HEK293 (cell line): ENCODE measurements around the gene D2HGDH.

ENCODE experiments used
- CTCF ChIA-PET: fragments of 350-600 bp; formaldehyde crosslinking; extraction: SDS; loops from one replicate; lab custom pipeline; 2021; ENCODE audit warnings: antibody characterized with exemption; lab: Yijun Ruan, JAX
- POLR2A ChIA-PET: fragments of 300-600 bp; formaldehyde crosslinking; extraction: SDS; loops from one replicate; lab custom pipeline; 2020; ENCODE audit warnings: antibody characterized with exemption, inconsistent platforms; lab: Yijun Ruan, JAX
- H3K27ac ChIP-seq: fragments of 200-500 bp; sonication (Bioruptor generic); 2 replicates; pipeline ENCODE4 v1.5.1; 2014; ENCODE audit warnings: low read depth, low read length, control low read depth, inconsistent platforms; ENCODE audit errors: extremely low read depth
- H3K36me3 ChIP-seq, 2 experiments: fragments of 200-500 bp in 1 of 2; sonication (Bioruptor generic) in 1 of 2; 1 replicate in 1 of 2; 2 replicates in 1 of 2; pipeline ENCODE4 v1.5.1; 2014 to 2017; ENCODE audit warnings: inconsistent platforms in 2 of 2, low read length in 2 of 2; ENCODE audit not compliant: control insufficient read depth in 2 of 2, insufficient read depth in 1 of 2
- H3K4me1 ChIP-seq: fragments of 200-500 bp; sonication (Bioruptor generic); 2 replicates; pipeline ENCODE4 v1.5.1; 2014; ENCODE audit warnings: mild to moderate bottlenecking, low read length, inconsistent platforms; ENCODE audit not compliant: control insufficient read depth, insufficient read depth
- H3K4me3 ChIP-seq: 2 replicates; pipeline ENCODE4 v1.5.1; 2011; ENCODE audit warnings: low read depth, mild to moderate bottlenecking, control low read depth, low read length, moderate library complexity
- H3K9me3 ChIP-seq: fragments of 200-500 bp; sonication (Bioruptor generic); 2 replicates; pipeline ENCODE4 v1.5.1; 2014; ENCODE audit warnings: low read depth, low read length, inconsistent platforms; ENCODE audit not compliant: control insufficient read depth, insufficient read depth
- FEZF1 ChIP-seq: fragments of 450-650 bp; formaldehyde crosslinking; IDR thresholded peaks from 2 replicates; pipeline ENCODE4 v1.5.1; 2016; ENCODE audit warnings: missing biosample characterization, missing genetic modification characterization
- HIC1 ChIP-seq: fragments of 450-650 bp; formaldehyde crosslinking; IDR thresholded peaks from 2 replicates; pipeline ENCODE4 v1.5.1; 2016; ENCODE audit warnings: missing biosample characterization, missing genetic modification characterization
- HOXA7 ChIP-seq: sonication (generic); formaldehyde crosslinking; IDR thresholded peaks from 2 replicates; pipeline ENCODE4 v1.8.1; 2022; ENCODE audit warnings: missing genetic modification reagents, borderline replicate concordance
- ZFHX2 ChIP-seq: fragments of 450-650 bp; formaldehyde crosslinking; conservative IDR thresholded peaks from 2 replicates; pipeline ENCODE4 v1.5.1; 2016; ENCODE audit warnings: missing biosample characterization, missing genetic modification characterization
- ZIC2 ChIP-seq: fragments of 450-650 bp; formaldehyde crosslinking; IDR thresholded peaks from 2 replicates; pipeline ENCODE4 v1.5.1; 2016; ENCODE audit warnings: missing biosample characterization, missing genetic modification characterization
- ZNF10 ChIP-seq: fragments of 450-650 bp; formaldehyde crosslinking; IDR thresholded peaks from 2 replicates; pipeline ENCODE4 v1.5.1; 2017; ENCODE audit warnings: missing biosample characterization, missing genetic modification characterization
- ZNF530 ChIP-seq: fragments of 450-650 bp; formaldehyde crosslinking; IDR thresholded peaks from 2 replicates; pipeline ENCODE4 v1.5.1; 2016; ENCODE audit warnings: low read depth, missing biosample characterization, missing genetic modification characterization
- TF ChIP-seq, protein P1 (sequence below): fragments of 450-650 bp; formaldehyde crosslinking; conservative IDR thresholded peaks from 2 replicates; pipeline ENCODE4 v1.5.1; 2016; ENCODE audit warnings: low read depth, missing biosample characterization, missing genetic modification characterization
- TF ChIP-seq, protein P2 (sequence below): fragments of 450-650 bp; formaldehyde crosslinking; IDR thresholded peaks from 2 replicates; pipeline ENCODE4 v1.5.1; 2016; ENCODE audit warnings: missing biosample characterization, missing genetic modification characterization
- TF ChIP-seq, protein P3 (sequence below): fragments of 450-650 bp; formaldehyde crosslinking; IDR thresholded peaks from 2 replicates; pipeline ENCODE4 v1.5.1; 2017; ENCODE audit warnings: missing biosample characterization, missing genetic modification characterization

The D2HGDH gene

DNA sequence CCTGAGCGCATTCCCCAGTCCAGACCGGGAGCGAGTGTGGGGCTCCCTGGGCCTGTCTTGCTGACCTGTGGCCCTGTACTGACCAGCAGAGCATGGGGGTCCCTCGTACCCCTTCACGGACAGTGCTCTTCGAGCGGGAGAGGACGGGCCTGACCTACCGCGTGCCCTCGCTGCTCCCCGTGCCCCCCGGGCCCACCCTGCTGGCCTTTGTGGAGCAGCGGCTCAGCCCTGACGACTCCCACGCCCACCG is 79.9 kb downstream of the D2HGDH start (continued):
- TF ChIP-seq, protein P1, sequence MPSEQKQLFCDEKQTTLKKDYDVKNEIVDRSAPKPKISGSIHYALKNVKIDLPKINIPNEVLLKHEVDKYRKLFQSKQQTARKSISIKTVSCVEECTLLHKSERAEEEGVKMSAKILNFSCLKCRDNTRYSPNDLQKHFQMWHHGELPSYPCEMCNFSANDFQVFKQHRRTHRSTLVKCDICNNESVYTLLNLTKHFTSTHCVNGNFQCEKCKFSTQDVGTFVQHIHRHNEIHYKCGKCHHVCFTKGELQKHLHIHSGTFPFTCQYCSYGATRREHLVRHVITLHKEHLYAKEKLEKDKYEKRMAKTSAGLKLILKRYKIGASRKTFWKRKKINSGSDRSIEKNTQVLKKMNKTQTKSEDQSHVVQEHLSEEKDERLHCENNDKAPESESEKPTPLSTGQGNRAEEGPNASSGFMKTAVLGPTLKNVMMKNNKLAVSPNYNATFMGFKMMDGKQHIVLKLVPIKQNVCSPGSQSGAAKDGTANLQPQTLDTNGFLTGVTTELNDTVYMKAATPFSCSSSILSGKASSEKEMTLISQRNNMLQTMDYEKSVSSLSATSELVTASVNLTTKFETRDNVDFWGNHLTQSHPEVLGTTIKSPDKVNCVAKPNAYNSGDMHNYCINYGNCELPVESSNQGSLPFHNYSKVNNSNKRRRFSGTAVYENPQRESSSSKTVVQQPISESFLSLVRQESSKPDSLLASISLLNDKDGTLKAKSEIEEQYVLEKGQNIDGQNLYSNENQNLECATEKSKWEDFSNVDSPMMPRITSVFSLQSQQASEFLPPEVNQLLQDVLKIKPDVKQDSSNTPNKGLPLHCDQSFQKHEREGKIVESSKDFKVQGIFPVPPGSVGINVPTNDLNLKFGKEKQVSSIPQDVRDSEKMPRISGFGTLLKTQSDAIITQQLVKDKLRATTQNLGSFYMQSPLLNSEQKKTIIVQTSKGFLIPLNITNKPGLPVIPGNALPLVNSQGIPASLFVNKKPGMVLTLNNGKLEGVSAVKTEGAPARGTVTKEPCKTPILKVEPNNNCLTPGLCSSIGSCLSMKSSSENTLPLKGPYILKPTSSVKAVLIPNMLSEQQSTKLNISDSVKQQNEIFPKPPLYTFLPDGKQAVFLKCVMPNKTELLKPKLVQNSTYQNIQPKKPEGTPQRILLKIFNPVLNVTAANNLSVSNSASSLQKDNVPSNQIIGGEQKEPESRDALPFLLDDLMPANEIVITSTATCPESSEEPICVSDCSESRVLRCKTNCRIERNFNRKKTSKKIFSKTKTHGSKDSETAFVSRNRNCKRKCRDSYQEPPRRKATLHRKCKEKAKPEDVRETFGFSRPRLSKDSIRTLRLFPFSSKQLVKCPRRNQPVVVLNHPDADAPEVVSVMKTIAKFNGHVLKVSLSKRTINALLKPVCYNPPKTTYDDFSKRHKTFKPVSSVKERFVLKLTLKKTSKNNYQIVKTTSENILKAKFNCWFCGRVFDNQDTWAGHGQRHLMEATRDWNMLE, result no peak
- no peak for TF ChIP-seq FEZF1 (tag by site-specific recombination)
- TF ChIP-seq, protein P2, sequence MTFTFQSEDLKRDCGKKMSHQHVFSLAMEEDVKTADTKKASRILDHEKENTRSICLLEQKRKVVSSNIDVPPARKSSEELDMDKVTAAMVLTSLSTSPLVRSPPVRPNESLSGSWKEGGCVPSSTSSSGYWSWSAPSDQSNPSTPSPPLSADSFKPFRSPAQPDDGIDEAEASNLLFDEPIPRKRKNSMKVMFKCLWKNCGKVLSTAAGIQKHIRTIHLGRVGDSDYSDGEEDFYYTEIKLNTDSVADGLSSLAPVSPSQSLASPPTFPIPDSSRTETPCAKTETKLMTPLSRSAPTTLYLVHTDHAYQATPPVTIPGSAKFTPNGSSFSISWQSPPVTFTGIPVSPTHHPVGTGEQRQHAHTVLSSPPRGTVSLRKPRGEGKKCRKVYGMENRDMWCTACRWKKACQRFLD (tag by site-specific recombination), result no peak

- Histone ChIP-seq H3K4me3 (no peak overlapping the region), H3K4me1 (no peaks in the 10 kb centered on the region), H3K36me3 (no peaks in the 10 kb centered on the region), H3K9me3 (no peaks in the 10 kb centered on the region), H3K27ac (no peak overlapping the region)
- TF ChIP-seq, protein P3, sequence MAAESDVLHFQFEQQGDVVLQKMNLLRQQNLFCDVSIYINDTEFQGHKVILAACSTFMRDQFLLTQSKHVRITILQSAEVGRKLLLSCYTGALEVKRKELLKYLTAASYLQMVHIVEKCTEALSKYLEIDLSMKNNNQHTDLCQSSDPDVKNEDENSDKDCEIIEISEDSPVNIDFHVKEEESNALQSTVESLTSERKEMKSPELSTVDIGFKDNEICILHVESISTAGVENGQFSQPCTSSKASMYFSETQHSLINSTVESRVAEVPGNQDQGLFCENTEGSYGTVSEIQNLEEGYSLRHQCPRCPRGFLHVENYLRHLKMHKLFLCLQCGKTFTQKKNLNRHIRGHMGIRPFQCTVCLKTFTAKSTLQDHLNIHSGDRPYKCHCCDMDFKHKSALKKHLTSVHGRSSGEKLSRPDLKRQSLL, result no peak
- TF ChIP-seq ZFHX2 (0 out of 2 replicates have a peak, but pooled peaks have one; percentile 13), ZNF530 (tag by site-specific recombination) (no peak)
- ChIA-PET POLR2A (no interaction called here), CTCF (no interaction called here)
Observed at GRCh38 chr2:241814643-241815476, 80.4 kb downstream of the D2HGDH start.

DNA sequence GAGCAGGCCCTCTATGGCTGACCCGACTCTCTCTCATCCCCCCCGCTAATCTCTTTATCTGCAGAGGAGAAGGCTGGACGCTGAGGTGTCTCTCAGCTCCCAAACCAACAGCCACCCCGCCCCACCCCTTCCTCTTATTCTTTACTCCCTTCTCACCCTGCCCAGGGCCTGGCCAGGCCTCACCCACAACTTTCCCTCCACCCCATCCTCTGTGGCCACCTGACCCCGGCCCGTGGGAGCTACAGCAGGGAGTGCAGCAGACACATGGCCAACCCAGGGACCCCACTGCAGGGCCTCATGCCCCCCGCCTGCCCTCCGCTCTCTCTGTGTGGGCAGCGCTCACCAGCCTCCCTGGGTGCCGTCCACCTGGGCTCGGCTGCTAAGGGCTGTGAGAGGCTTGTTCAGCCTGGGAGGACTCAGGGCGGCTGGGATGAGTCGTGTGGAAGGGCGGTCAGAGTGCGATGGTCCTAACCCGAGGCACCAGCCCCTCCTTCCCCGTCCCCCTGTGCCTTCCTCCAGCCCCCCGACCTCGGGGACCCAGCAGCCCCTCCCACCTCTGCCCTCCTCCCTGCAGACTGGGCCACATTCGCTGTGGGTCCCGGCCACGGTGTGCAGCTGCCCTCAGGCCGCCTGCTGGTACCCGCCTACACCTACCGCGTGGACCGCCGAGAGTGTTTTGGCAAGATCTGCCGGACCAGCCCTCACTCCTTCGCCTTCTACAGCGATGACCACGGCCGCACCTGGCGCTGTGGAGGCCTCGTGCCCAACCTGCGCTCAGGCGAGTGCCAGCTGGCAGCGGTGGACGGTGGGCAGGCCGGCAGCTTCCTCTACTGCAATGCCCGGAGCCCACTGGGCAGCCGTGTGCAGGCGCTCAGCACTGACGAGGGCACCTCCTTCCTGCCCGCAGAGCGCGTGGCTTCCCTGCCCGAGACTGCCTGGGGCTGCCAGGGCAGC is 81.3 kb downstream of the D2HGDH start:
- no peak overlapping the region for H3K27ac ChIP-seq
- no peaks in the 10 kb centered on the region for H3K9me3 ChIP-seq
- no peaks in the 10 kb centered on the region for H3K4me1 ChIP-seq
- H3K4me3 ChIP-seq, result no peak overlapping the region
- H3K36me3 ChIP-seq, result no peaks in the 10 kb centered on the region
- POLR2A ChIA-PET, result no interaction called here
- TF ChIP-seq ZIC2, result peak; percentile 25; the same call in 1 of the 2 replicates
- TF ChIP-seq HOXA7 (CRISPR knock-in tag), result no peak
- TF ChIP-seq ZNF10 (tag by site-specific recombination), result no peak
- TF ChIP-seq HIC1 (tag by site-specific recombination), result 0 out of 2 replicates have a peak, but pooled peaks have one; percentile 8
- CTCF ChIA-PET, result no interaction called here
